ENCODE measurements around the gene CCS.
"Not testable (repeated sequence)": the region's sequence is repeated elsewhere in the genome, so short reads cannot be mapped to it uniquely, and the experiment has no call there.

CCS gene

GRCh38 chr11:66593650-66594049, 665 bp downstream of the CCS start:
- TF ChIP-seq, protein P1, sequence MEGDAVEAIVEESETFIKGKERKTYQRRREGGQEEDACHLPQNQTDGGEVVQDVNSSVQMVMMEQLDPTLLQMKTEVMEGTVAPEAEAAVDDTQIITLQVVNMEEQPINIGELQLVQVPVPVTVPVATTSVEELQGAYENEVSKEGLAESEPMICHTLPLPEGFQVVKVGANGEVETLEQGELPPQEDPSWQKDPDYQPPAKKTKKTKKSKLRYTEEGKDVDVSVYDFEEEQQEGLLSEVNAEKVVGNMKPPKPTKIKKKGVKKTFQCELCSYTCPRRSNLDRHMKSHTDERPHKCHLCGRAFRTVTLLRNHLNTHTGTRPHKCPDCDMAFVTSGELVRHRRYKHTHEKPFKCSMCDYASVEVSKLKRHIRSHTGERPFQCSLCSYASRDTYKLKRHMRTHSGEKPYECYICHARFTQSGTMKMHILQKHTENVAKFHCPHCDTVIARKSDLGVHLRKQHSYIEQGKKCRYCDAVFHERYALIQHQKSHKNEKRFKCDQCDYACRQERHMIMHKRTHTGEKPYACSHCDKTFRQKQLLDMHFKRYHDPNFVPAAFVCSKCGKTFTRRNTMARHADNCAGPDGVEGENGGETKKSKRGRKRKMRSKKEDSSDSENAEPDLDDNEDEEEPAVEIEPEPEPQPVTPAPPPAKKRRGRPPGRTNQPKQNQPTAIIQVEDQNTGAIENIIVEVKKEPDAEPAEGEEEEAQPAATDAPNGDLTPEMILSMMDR (IDR thresholded peaks at IDR 0.05; ENCODE audit: insufficient read depth, low read depth, low read length, missing control alignments) = no peak
- no peak for DNase-seq (ENCODE audit: low read depth)
- peak overlapping the region; percentile 89 for H3K4me3 ChIP-seq (ENCODE audit: low read length)

DNA sequence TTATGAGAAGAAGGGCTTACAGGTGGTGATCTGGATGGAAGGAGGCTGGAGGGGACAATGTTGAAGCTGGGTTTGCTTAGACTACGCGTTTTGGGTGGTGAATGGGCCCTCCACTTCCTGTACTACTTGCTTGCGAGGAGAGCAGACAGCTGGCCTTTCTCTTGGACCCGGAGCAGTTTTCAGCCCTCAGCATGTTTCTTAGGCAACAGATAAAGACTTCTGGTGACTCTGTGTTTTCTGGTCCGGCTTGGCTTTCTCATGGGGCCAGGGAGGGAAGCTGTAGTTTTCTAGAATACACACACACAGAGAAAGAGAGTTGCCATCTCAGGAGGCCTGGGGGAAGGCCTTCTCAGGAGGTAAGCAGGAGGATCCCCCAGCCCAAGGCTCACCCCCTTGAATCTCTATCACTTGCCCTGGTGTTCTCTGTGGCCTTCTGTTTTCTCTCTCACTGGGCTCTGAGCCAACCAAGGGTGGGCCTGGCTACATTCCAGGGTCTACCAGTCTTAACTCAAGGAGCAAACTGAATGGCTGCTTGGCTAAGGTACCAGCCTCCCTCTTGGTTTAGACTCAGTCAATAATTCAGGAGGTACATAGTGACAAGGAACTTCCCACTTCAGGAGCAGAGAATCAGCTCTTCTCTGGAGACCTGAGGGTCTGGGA, 2.4 kb downstream of the CCS start:
- TF ChIP-seq, protein P1 (IDR thresholded peaks at IDR 0.05; ENCODE audit: insufficient read depth, low read depth, low read length, missing control alignments) = no peak
- no peak overlapping the region for H3K4me3 ChIP-seq (ENCODE audit: low read length)
- DNase-seq (ENCODE audit: low read depth) = no peak

DNA sequence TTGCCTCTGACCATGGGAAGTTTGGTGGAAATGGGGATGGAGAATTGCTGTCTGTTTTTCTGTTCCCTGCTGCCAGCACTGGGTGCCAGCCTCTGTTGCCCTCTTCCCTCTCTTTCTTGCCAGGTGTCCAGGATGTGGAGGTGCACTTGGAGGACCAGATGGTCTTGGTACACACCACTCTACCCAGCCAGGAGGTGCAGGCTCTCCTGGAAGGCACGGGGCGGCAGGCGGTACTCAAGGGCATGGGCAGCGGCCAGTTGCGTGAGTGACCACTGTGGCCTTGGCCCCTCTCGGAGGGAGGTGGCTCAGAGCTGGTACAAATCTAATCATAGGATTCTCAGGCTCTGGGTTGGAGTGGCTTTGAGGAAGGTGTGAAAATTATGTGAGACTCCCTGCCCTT, 6.0 kb downstream of the CCS start:
- no peak overlapping the region for H3K4me3 ChIP-seq (ENCODE audit: low read length)
- no peak for DNase-seq (ENCODE audit: low read depth)
- TF ChIP-seq, protein P1 (IDR thresholded peaks at IDR 0.05; ENCODE audit: insufficient read depth, low read depth, low read length, missing control alignments) = no peak

GRCh38 chr11:66600219-66600618, 7.2 kb downstream of the CCS start:
- H3K4me3 ChIP-seq (ENCODE audit: low read length) = no peak overlapping the region
- TF ChIP-seq, protein P1 (IDR thresholded peaks at IDR 0.05; ENCODE audit: insufficient read depth, low read depth, low read length, missing control alignments) = no peak
- no peak for DNase-seq (ENCODE audit: low read depth)

GRCh38 chr11:66600631-66601233, 7.7 kb downstream of the CCS start:
- DNase-seq (ENCODE audit: low read depth) = no peak
- TF ChIP-seq, protein P1 (IDR thresholded peaks at IDR 0.05; ENCODE audit: insufficient read depth, low read depth, low read length, missing control alignments) = no peak
- no peak overlapping the region for H3K4me3 ChIP-seq (ENCODE audit: low read length)

DNA sequence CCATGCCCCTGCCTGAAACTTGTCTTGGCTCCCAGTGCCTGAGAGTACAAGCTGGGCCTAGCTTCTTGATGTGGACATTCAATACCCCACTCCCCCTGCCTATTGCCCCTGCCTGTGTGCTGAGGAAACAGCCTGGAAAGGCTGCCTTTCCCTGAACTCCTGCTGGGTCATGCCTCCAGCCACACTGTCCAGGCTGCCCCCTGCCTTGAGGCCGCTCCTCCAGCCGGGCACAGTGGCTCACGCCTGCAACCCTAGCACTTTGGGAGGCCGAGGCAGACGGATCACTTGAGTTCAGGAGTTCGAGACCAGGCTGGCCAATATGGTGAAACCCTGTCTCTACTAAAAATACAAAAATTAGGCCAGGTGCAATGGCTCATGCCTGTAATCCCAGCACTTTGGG, 10.1 kb downstream of the CCS start:
- no peak for DNase-seq (ENCODE audit: low read depth)
- no peak overlapping the region for H3K4me3 ChIP-seq (ENCODE audit: low read length)
- TF ChIP-seq, protein P1 (IDR thresholded peaks at IDR 0.05; ENCODE audit: insufficient read depth, low read depth, low read length, missing control alignments) = no peak

DNA sequence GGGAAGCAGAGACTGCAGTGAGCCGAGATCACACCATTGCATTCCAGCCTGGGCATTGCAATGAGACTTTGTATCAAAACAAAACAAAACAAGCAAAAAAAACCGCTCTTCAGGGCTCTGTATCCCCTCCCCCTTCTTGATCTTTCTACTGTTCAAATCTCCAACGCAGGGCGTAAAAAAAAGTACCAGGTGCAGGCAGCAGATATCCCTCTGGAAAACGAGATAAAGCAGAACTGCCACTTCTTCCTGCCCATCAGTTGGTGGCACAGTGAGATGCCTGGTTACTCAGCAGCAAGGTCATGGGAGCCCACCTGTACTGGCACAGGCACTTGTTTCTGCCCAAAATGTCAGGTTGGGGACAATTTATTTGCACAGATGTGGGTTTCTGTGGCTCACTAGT, 11.2 kb downstream of the CCS start:
- DNase-seq (ENCODE audit: low read depth) = no peak
- TF ChIP-seq, protein P1 (IDR thresholded peaks at IDR 0.05; ENCODE audit: insufficient read depth, low read depth, low read length, missing control alignments) = no peak
- no peak overlapping the region for H3K4me3 ChIP-seq (ENCODE audit: low read length)

DNA sequence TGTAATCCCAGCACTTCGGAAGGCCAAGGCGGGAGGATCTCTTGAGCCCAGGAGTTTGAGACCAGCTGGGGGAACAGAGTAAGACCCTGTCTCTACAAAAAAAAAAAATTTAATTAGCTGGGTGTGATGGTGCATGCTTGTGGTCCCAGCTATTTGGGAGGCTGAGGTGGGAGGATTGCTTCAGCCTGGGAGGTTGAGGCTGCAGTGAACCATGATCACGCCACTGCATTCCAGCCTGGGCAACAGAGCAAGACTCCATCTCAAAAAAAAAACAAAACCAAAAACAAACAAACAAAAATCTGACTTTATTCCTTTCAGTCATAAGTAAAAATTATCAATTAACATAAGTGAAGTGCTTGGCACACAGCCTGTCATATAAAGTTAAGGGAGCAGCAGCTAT, 13.6 kb downstream of the CCS start:
- DNase-seq (ENCODE audit: low read depth); H3K4me3 ChIP-seq (ENCODE audit: low read length): not testable (repeated sequence)

Measured in epithelial cell of esophagus (primary cell).